ENCODE measurements around the gene RGS7BP. TPM values are rescaled to one million over a fixed set of nuclear protein-coding genes. Genes with fewer than 3 reads are reported as not detected.

RGS7BP gene
- total and polyA plus RNA-seq, 4 donors = 0.47 to 1.9 (median 1.1) TPM

DNA sequence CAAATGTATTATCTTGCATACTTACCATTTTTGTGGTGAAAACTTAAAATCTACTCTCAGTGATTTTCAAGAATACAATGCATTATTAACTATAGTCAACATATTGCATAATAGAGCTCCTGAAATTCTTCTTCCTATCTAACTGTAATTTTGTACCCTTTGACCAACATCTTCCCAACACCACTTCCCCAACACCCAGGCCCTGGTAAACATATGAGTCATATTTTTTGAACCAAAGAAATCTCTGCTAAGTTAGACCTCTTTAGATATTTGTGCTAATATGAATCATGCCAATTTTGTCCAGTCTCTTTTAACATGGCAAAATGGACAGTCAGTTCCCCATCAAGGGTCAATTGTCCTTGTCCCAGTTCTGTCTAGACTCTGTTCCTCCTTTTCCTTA is 18.5 kb upstream of the RGS7BP start (continued):
- TF ChIP-seq ZBTB33 (IDR thresholded peaks at IDR 0.05) (no peak), FOXA1 (IDR thresholded peaks at IDR 0.05) (no peak), FOXA2 (IDR thresholded peaks at IDR 0.05) (no peak), JUND (IDR thresholded peaks at IDR 0.05) (no peak), RAD21 (IDR thresholded peaks at IDR 0.05) (no peak), RXRA (IDR thresholded peaks at IDR 0.05) (no peak)

DNA sequence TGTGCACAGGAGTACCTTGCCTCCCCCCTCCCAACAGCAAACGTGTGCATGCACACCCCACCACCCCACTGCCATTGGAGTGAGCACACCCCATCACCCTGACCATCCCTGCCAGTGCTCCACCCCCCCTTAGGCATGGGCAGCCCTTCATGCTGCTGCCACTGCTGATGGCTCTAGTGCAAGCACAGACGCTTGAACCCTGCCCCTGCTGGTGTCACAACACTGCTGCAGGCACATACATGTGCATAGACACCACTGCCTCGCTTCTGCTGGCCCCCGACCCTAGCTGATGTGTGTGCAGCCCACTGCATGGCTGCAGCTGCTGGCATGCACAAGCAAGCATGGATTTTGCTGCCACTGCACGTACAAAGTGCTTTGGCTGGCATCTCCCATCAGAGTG is 16.0 kb upstream of the RGS7BP start:
- H3K4me3 ChIP-seq (ENCODE audit: low read depth in 1 of 3, low read length in 3 of 3) = no peak overlapping the region
- TF ChIP-seq RXRA (IDR thresholded peaks at IDR 0.05) (no peak), HNF4A (conservative IDR thresholded peaks at IDR 0.05) (no peak), JUND (IDR thresholded peaks at IDR 0.05) (no peak), CTCF (IDR thresholded peaks at IDR 0.05; ENCODE audit: low read depth, low read length, missing input control) (no peak), YY1 (IDR thresholded peaks at IDR 0.05) (no peak), ZBTB33 (IDR thresholded peaks at IDR 0.05) (no peak), SP1 (IDR thresholded peaks at IDR 0.05) (no peak), RAD21 (IDR thresholded peaks at IDR 0.05) (no peak), HNF4G (IDR thresholded peaks at IDR 0.05) (no peak), TAF1 (conservative IDR thresholded peaks at IDR 0.05) (no peak), FOXA1 (IDR thresholded peaks at IDR 0.05) (no peak)
- TF ChIP-seq, protein P1, sequence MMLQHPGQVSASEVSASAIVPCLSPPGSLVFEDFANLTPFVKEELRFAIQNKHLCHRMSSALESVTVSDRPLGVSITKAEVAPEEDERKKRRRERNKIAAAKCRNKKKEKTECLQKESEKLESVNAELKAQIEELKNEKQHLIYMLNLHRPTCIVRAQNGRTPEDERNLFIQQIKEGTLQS (IDR thresholded peaks at IDR 0.05) = no peak
- no peak overlapping the region for H3K27ac ChIP-seq (ENCODE audit: low read depth in 1 of 2, low read length in 2 of 2)
- H3K4me1 ChIP-seq (ENCODE audit: control insufficient read depth in 4 of 4, insufficient read depth in 4 of 4, low read length in 3 of 4) = no peaks in the 10 kb centered on the region
- DNase-seq (ENCODE audit: low spot score) = no peak
- no peaks in the 10 kb centered on the region for H3K36me3 ChIP-seq (ENCODE audit: control insufficient read depth in 4 of 4, insufficient read depth in 3 of 4, low read depth in 1 of 4, low read length in 3 of 4)
- peaks cover 0 to 2% (median 0%) of the 10 kb centered on the region in 4 donors for H3K9me3 ChIP-seq (ENCODE audit: control insufficient read depth in 4 of 4, low read length in 3 of 4)
- no peak overlapping the region for H3K9ac ChIP-seq (ENCODE audit: low read depth in 1 of 2, low read length in 2 of 2)
- WGBS = 59% methylated on average over 5 of the region's 5 CpGs
- H3K27me3 ChIP-seq (ENCODE audit: control insufficient read depth in 4 of 4, insufficient read depth in 4 of 4, low read length in 3 of 4) = no peaks in the 10 kb centered on the region

- Histone ChIP-seq H3K27ac (ENCODE audit: low read depth in 1 of 2, low read length in 2 of 2) (no peak overlapping the region), H3K36me3 (ENCODE audit: control insufficient read depth in 4 of 4, insufficient read depth in 3 of 4, low read depth in 1 of 4, low read length in 3 of 4) (no peaks in the 10 kb centered on the region), H3K4me1 (ENCODE audit: control insufficient read depth in 4 of 4, insufficient read depth in 4 of 4, low read length in 3 of 4) (no peaks in the 10 kb centered on the region), H3K4me3 (ENCODE audit: low read depth in 1 of 3, low read length in 3 of 3) (no peak overlapping the region), H3K9ac (ENCODE audit: low read depth in 1 of 2, low read length in 2 of 2) (no peak overlapping the region), H3K27me3 (ENCODE audit: control insufficient read depth in 4 of 4, insufficient read depth in 4 of 4, low read length in 3 of 4) (no peaks in the 10 kb centered on the region), H3K9me3 (ENCODE audit: control insufficient read depth in 4 of 4, low read length in 3 of 4) (no peaks in the 10 kb centered on the region)
- no peak for DNase-seq (ENCODE audit: low spot score)
- TF ChIP-seq REST (IDR thresholded peaks at IDR 0.05) (no peak), CTCF (IDR thresholded peaks at IDR 0.05; ENCODE audit: low read depth, low read length, missing input control) (no peak), JUND (IDR thresholded peaks at IDR 0.05) (no peak), YY1 (IDR thresholded peaks at IDR 0.05) (no peak), HNF4G (IDR thresholded peaks at IDR 0.05) (no peak), EGR1 (IDR thresholded peaks at IDR 0.05; ENCODE audit: low read depth in 2 of 2) (no peak), FOXA2 (IDR thresholded peaks at IDR 0.05) (no peak), TAF1 (conservative IDR thresholded peaks at IDR 0.05) (no peak), ZBTB33 (IDR thresholded peaks at IDR 0.05) (no peak)
- 30% methylated on average over 2 of the region's 2 CpGs for WGBS
Measured at GRCh38 chr5:64497386-64497785, 8.4 kb upstream of the RGS7BP start.
